CD4-positive, alpha-beta memory T cell (primary cell): ENCODE data around the gene CES5A. TPM values are rescaled to one million over a fixed set of nuclear protein-coding genes. Genes with fewer than 3 reads are reported as not detected.
"Not testable (repeated sequence)": the region's sequence is repeated elsewhere in the genome, so short reads cannot be mapped to it uniquely, and the experiment has no call there.

Source experiments
- CTCF ChIA-PET: fragments of 350-600 bp; sonication (Branson Sonifier 250); formaldehyde crosslinking; loops from one replicate; lab custom pipeline; 2021; ENCODE audit warnings: inconsistent platforms; ENCODE audit not compliant: partially characterized antibody; lab: Charles Lee
- POLR2A ChIA-PET: fragments of 350-600 bp; sonication (Branson Sonifier 250); formaldehyde crosslinking; loops from one replicate; lab custom pipeline; 2021; ENCODE audit not compliant: partially characterized antibody; lab: Charles Lee
- DNase-seq, 5 donors: peaks; one replicate each; pipeline versions ENCODE4 v3.0.0 to v3.0.0-alpha.2; 2020 to 2022; ENCODE audit warnings: mixed read lengths in 1 of 5
- H3K27ac ChIP-seq: one replicate; pipeline ENCODE4 v1.7.0; 2013; ENCODE audit warnings: low read depth, low read length
- H3K27me3 ChIP-seq: 2 replicates; pipeline ENCODE4 v1.7.0; 2013; ENCODE audit warnings: mild to moderate bottlenecking, low read length, moderate library complexity; ENCODE audit not compliant: insufficient read depth
- H3K36me3 ChIP-seq: 2 replicates; pipeline ENCODE4 v1.7.0; 2013; ENCODE audit warnings: mild to moderate bottlenecking, low read length, moderate library complexity; ENCODE audit not compliant: insufficient read depth
- H3K4me1 ChIP-seq: 2 replicates; pipeline ENCODE4 v1.7.0; 2013; ENCODE audit warnings: mild to moderate bottlenecking, low read length, moderate library complexity; ENCODE audit not compliant: insufficient read depth
- H3K4me3 ChIP-seq, 2 donors: one replicate each; pipeline ENCODE4 v1.7.0; 2013; ENCODE audit warnings: low read length in 2 of 2, mild to moderate bottlenecking in 1 of 2
- H3K9me3 ChIP-seq, 2 donors: one replicate each; pipeline ENCODE4 v1.7.0; 2013; ENCODE audit warnings: low read length in 2 of 2, control low read depth in 1 of 2; ENCODE audit not compliant: control insufficient read depth in 1 of 2
- H3K27ac Mint-ChIP-seq, 7 donors: one replicate each; pipeline ENCODE4 v1.8.0; 2020 to 2021; ENCODE audit warnings: mixed read lengths in 7 of 7, mild to moderate bottlenecking in 6 of 7, inconsistent platforms in 3 of 7, moderate library complexity in 3 of 7
- H3K27me3 Mint-ChIP-seq, 2 donors: one replicate each; pipeline ENCODE4 v1.8.0; 2020 to 2021; ENCODE audit warnings: mixed read lengths in 2 of 2
- H3K36me3 Mint-ChIP-seq, 2 donors: one replicate each; pipeline ENCODE4 v1.8.0; 2020 to 2021; ENCODE audit warnings: mixed read lengths in 2 of 2, inconsistent platforms in 1 of 2, mild to moderate bottlenecking in 1 of 2
- H3K4me1 Mint-ChIP-seq, 4 donors: one replicate each; pipeline ENCODE4 v1.8.0; 2020 to 2021; ENCODE audit warnings: mixed read lengths in 4 of 4, mild to moderate bottlenecking in 1 of 4
- H3K4me3 Mint-ChIP-seq, 8 donors: one replicate each; pipeline ENCODE4 v1.8.0; 2020 to 2021; ENCODE audit warnings: mixed read lengths in 8 of 8, mild to moderate bottlenecking in 7 of 8, moderate library complexity in 6 of 8, inconsistent platforms in 3 of 8
- H3K9me3 Mint-ChIP-seq, 8 donors: one replicate each; pipeline ENCODE4 v1.8.0; 2020 to 2021; ENCODE audit warnings: mixed read lengths in 8 of 8, mild to moderate bottlenecking in 5 of 8, inconsistent platforms in 3 of 8, moderate library complexity in 1 of 8
- intact Hi-C: fragments of 100-400 bp; cut with micrococcal nuclease; formaldehyde crosslinking; loops from one replicate; pipeline ENCODE4 v1.15.1; 2023
- polyA plus RNA-seq, 2 donors: library from polyadenylated mRNA; unstranded; fragments of 300-500 nt; fragmentation: Illumina TruSeq; gene quantifications; one replicate each; pipeline ENCODE4 v1.2.3, GENCODE V29; 2021
- total RNA-seq, 2 experiments: library from RNA; stranded (reverse); gene quantifications; one replicate each; pipeline ENCODE4 v1.2.3, GENCODE V29; 2021

CES5A gene
- total and polyA plus RNA-seq, 4 experiments from 2014 or later = not detected

DNA sequence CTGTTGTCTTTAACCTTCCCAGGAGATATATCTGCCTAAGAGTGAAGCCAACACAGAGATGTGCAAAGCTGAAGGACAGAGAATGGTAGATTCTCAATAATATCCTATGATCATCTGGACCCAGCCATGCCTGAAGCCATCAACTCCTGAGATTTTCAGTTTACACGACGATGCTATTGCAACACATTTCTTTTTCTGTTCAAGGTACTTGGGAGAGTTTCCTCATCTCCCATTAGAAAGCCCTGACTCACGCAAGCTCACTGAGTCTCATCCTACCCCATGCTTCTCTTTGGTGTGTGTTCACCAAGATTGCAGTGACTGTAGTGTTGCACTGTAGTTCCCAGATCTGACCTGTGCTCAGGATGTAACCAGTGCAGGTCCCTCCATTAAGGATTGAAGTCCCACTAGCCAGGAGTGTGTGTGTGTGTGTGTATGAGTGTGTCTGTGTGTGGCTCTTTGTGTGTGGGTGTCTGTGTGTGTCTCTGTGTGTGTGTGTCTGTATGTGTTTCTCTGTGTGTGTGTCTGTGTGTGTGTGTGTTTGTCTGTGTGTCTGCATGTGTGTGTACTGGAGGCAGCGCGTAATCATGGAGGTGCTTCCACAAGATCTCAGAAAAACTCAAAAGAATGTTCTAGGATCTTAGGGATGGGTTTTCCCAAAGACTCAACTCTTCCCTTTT lies 57.8 kb downstream of the CES5A start:
- no peak overlapping the region for H3K27ac ChIP-seq
- H3K9me3 ChIP-seq = no peaks in the 10 kb centered on the region
- H3K36me3 ChIP-seq = no peaks in the 10 kb centered on the region
- intact Hi-C loops = no loop called here
- no peak overlapping the region for H3K4me3 ChIP-seq
- H3K9me3 Mint-ChIP-seq = peaks cover 0 to 2% (median 0%) of the 10 kb centered on the region in 8 donors
- H3K27me3 Mint-ChIP-seq = peaks cover 14 to 24% of the 10 kb centered on the region in 2 donors
- CTCF ChIA-PET = no interaction called here
- no peaks in the 10 kb centered on the region for H3K4me1 Mint-ChIP-seq
- no peaks in the 10 kb centered on the region for H3K27me3 ChIP-seq
- H3K4me3 Mint-ChIP-seq = no peak overlapping the region
- no peaks in the 10 kb centered on the region for H3K36me3 Mint-ChIP-seq
- peak overlapping the region in 1 of 7 donors; percentile 77 for H3K27ac Mint-ChIP-seq
- no peaks in the 10 kb centered on the region for H3K4me1 ChIP-seq
- no peak for DNase-seq
- POLR2A ChIA-PET = no interaction called here

DNA sequence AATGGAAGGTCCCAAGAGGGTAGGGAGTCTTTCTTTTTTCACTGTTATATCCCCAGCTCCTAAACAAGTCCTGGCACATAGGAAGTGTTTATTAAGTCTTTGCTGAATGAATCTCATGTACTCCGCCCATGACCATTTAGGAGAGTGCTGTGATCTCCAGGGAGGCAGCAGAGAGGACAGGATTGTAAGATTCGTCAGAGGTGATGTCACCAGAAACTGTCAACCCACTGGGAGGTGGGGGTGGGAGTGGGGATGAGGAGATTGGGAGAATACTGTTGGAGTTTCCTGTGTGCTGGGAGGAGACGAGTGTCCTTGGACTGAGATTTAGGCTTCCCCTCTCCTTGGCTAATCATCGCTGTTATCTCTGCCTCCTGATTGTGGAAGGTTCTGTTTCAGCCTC lies 59.0 kb downstream of the CES5A start:
- POLR2A ChIA-PET, H3K27ac ChIP-seq, intact Hi-C loops, H3K4me1 ChIP-seq, H3K4me1 Mint-ChIP-seq, H3K4me3 Mint-ChIP-seq, H3K9me3 ChIP-seq, H3K9me3 Mint-ChIP-seq, H3K36me3 ChIP-seq, H3K27me3 ChIP-seq, CTCF ChIA-PET, DNase-seq, H3K36me3 Mint-ChIP-seq, H3K4me3 ChIP-seq: not testable (repeated sequence)
- H3K27me3 Mint-ChIP-seq = peaks cover 19 to 20% of the 10 kb centered on the region in 2 donors
- H3K27ac Mint-ChIP-seq = peak overlapping the region in 1 of 7 donors; percentile 4

- Mint-ChIP-seq H3K27me3 (peaks cover 19 to 20% of the 10 kb centered on the region in 2 donors), H3K27ac (no peak overlapping the region), H3K36me3 (no peaks in the 10 kb centered on the region), H3K4me1 (no peaks in the 10 kb centered on the region), H3K4me3 (no peak overlapping the region), H3K9me3 (peaks cover 0 to 2% (median 0%) of the 10 kb centered on the region in 8 donors)
- ChIA-PET CTCF (no interaction called here), POLR2A (no interaction called here)
- no peaks in the 10 kb centered on the region for H3K4me1 ChIP-seq
- H3K4me3 ChIP-seq = no peak overlapping the region
- no peaks in the 10 kb centered on the region for H3K9me3 ChIP-seq
- H3K27me3 ChIP-seq = no peaks in the 10 kb centered on the region
- H3K27ac ChIP-seq = no peak overlapping the region
- no peak for DNase-seq
- intact Hi-C loops = no loop called here
- H3K36me3 ChIP-seq = no peaks in the 10 kb centered on the region
These were observed 59.9 kb downstream of the CES5A start for GRCh38 chr16:55815320-55815719.

- H3K27me3 ChIP-seq, CTCF ChIA-PET, H3K4me1 ChIP-seq, H3K27ac ChIP-seq, H3K4me3 Mint-ChIP-seq, H3K36me3 ChIP-seq, H3K4me1 Mint-ChIP-seq, H3K36me3 Mint-ChIP-seq, intact Hi-C loops, H3K9me3 ChIP-seq, H3K4me3 ChIP-seq, DNase-seq, POLR2A ChIA-PET, H3K27ac Mint-ChIP-seq, H3K9me3 Mint-ChIP-seq: not testable (repeated sequence)
- peaks cover 15 to 20% of the 10 kb centered on the region in 2 donors for H3K27me3 Mint-ChIP-seq
These were observed 61.0 kb downstream of the CES5A start for GRCh38 chr16:55814174-55814573.

- H3K4me3 Mint-ChIP-seq, CTCF ChIA-PET, H3K36me3 ChIP-seq, DNase-seq, H3K27ac ChIP-seq, H3K4me1 ChIP-seq, H3K36me3 Mint-ChIP-seq, H3K27me3 ChIP-seq, H3K4me1 Mint-ChIP-seq, POLR2A ChIA-PET, H3K9me3 Mint-ChIP-seq, H3K27ac Mint-ChIP-seq, intact Hi-C loops, H3K4me3 ChIP-seq, H3K9me3 ChIP-seq: not testable (repeated sequence)
- H3K27me3 Mint-ChIP-seq = peaks cover 13 to 20% of the 10 kb centered on the region in 2 donors
These were observed 61.4 kb downstream of the CES5A start for GRCh38 chr16:55813730-55814129.

DNA sequence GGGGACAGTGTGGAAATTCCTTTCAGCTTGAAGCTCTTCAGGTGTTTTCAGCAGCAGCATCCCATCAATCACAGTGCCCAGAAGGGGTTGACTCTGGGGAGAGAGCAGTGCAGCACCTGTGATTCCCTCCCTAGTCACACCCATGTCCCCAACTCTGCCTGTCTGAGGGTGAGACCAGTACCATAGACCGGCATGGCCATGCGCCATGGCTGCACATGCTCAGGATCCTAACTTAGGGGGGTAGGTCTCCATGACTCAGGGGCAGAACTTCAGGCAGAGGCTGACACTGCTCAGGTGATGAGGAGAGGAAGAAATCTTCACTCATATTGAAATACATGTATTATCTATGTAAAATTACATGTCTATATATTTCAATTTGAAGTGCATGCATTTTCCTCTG lies 62.2 kb downstream of the CES5A start:
- H3K4me1 Mint-ChIP-seq = no peaks in the 10 kb centered on the region
- DNase-seq = no peak
- CTCF ChIA-PET = no interaction called here
- no peak overlapping the region for H3K27ac ChIP-seq
- peaks cover 0 to 2% (median 0%) of the 10 kb centered on the region in 8 donors for H3K9me3 Mint-ChIP-seq
- no peak overlapping the region for H3K4me3 Mint-ChIP-seq
- H3K4me3 ChIP-seq = no peak overlapping the region
- H3K27me3 ChIP-seq = no peaks in the 10 kb centered on the region
- peaks cover 12 to 20% of the 10 kb centered on the region in 2 donors for H3K27me3 Mint-ChIP-seq
- POLR2A ChIA-PET = no interaction called here
- intact Hi-C loops = no loop called here
- no peaks in the 10 kb centered on the region for H3K36me3 ChIP-seq
- no peaks in the 10 kb centered on the region for H3K36me3 Mint-ChIP-seq
- H3K9me3 ChIP-seq = no peaks in the 10 kb centered on the region
- no peak overlapping the region for H3K27ac Mint-ChIP-seq
- no peaks in the 10 kb centered on the region for H3K4me1 ChIP-seq

DNA sequence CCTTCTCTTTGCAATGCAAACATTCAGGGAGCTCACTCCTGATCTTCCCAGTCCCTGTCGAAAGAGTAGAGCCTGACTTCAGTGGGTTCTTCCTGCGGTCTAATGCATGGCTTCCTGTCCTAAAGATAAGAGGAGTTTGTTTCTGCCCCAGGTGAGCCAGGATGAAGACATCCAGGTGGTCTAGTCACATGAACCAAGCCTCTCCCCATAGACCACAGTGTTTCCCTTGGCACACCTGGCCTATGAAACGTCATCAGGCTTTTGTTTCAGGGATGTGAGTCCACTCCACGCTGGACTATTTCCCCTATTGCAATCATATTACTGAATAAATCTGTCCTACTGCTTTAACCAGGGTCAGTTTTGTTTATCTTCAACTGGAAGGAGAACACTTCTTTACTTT lies 63.4 kb downstream of the CES5A start:
- Mint-ChIP-seq H3K36me3 (no peaks in the 10 kb centered on the region), H3K27ac (no peak overlapping the region), H3K9me3 (no peaks in the 10 kb centered on the region), H3K27me3 (peaks cover 5 to 15% of the 10 kb centered on the region in 2 donors), H3K4me1 (no peaks in the 10 kb centered on the region), H3K4me3 (no peak overlapping the region)
- intact Hi-C loops = no loop called here
- Histone ChIP-seq H3K4me1 (no peaks in the 10 kb centered on the region), H3K27me3 (no peaks in the 10 kb centered on the region), H3K9me3 (no peaks in the 10 kb centered on the region), H3K4me3 (no peak overlapping the region), H3K27ac (no peak overlapping the region), H3K36me3 (no peaks in the 10 kb centered on the region)
- no peak for DNase-seq
- ChIA-PET POLR2A (no interaction called here), CTCF (no interaction called here)
